Putamen (tissue), 1 donor: ENCODE data around the gene G6PC1.
A peak's percentile ranks its signal among the peaks of the same experiment; 100 is the strongest.

Source experiments
- DNase-seq: peaks from one replicate; pipeline ENCODE4 v3.0.0-alpha.2; 2016; ENCODE audit warnings: low spot score

The G6PC1 gene

GRCh38 chr17:42937712-42938596 is 37.4 kb downstream of the G6PC1 start:
- peak; percentile 13 for DNase-seq

- no peak for DNase-seq
Measured at GRCh38 chr17:42944211-42944610, 43.6 kb downstream of the G6PC1 start.

GRCh38 chr17:42946812-42947211 is 46.2 kb downstream of the G6PC1 start:
- DNase-seq = no peak

DNA sequence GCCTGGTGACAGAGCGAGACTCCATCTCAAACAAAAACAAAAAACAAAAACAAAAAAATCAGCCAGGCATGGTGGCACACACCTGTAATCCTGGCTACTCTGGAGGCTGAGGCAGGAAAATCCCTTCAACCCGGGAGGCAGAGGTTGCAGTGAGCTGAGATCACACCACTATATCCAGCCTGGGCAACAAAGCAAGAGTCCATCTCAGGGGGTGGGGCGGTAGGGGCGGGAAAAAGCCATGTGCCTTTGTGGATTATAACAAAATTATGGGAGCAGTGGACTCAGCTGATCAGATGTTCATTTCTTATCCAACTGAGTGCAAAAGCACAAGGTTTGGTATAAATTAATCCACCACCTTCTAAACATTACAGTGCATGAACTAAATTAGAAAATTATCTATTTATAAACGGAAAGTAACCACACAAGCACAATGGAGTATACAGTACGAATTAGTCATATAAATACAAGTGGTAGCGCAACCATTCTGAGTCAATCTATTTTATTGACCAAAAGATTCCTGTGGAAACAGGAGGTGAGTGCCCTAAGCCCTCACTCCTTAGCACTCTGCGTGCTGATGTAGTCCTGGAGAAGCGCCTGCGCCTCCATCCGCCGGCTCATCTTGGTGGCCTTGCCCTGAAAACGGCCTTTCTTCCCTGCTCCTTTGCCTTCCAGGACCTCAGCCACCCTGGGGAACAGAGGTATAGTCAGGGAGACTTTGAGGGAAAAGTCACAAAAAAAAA is 49.6 kb downstream of the G6PC1 start:
- DNase-seq = no peak
